ENCODE results near the gene DDX39B.

- TF ChIP-seq POLR2A (IDR thresholded peaks at IDR 0.05; ENCODE audit: extremely low read depth, insufficient read length) (peak; percentile 28), CTCF (IDR thresholded peaks at IDR 0.05; ENCODE audit: low read depth, low read length) (peak; percentile 98), MAX (IDR thresholded peaks at IDR 0.05; ENCODE audit: low read depth, low read length) (peak; percentile 51; the same call in 1 of the 2 replicates)
Observed at GRCh38 chr6:31493875-31494694, 47.7 kb downstream of the DDX39B start.

Measured in NB4 (cell line).